Middle frontal gyrus (tissue), 1 donor: ENCODE measurements around the gene VASP.

Experiments used
- DNase-seq: peaks from one replicate; pipeline ENCODE4 v3.0.0-alpha.2; 2015; ENCODE audit warnings: low spot score; ENCODE audit errors: extremely low spot score

The VASP gene

DNA sequence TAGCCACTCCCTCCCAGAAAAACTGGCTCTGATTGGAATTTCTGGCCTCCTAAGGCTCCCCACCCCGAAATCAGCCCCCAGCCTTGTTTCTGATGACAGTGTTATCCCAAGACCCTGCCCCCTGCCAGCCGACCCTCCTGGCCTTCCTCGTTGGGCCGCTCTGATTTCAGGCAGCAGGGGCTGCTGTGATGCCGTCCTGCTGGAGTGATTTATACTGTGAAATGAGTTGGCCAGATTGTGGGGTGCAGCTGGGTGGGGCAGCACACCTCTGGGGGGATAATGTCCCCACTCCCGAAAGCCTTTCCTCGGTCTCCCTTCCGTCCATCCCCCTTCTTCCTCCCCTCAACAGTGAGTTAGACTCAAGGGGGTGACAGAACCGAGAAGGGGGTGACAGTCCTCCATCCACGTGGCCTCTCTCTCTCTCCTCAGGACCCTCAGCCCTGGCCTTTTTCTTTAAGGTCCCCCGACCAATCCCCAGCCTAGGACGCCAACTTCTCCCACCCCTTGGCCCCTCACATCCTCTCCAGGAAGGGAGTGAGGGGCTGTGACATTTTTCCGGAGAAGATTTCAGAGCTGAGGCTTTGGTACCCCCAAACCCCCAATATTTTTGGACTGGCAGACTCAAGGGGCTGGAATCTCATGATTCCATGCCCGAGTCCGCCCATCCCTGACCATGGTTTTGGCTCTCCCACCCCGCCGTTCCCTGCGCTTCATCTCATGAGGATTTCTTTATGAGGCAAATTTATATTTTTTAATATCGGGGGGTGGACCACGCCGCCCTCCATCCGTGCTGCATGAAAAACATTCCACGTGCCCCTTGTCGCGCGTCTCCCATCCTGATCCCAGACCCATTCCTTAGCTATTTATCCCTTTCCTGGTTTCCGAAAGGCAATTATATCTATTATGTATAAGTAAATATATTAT, 33.3 kb upstream of the VASP start:
- no peak for DNase-seq

DNA sequence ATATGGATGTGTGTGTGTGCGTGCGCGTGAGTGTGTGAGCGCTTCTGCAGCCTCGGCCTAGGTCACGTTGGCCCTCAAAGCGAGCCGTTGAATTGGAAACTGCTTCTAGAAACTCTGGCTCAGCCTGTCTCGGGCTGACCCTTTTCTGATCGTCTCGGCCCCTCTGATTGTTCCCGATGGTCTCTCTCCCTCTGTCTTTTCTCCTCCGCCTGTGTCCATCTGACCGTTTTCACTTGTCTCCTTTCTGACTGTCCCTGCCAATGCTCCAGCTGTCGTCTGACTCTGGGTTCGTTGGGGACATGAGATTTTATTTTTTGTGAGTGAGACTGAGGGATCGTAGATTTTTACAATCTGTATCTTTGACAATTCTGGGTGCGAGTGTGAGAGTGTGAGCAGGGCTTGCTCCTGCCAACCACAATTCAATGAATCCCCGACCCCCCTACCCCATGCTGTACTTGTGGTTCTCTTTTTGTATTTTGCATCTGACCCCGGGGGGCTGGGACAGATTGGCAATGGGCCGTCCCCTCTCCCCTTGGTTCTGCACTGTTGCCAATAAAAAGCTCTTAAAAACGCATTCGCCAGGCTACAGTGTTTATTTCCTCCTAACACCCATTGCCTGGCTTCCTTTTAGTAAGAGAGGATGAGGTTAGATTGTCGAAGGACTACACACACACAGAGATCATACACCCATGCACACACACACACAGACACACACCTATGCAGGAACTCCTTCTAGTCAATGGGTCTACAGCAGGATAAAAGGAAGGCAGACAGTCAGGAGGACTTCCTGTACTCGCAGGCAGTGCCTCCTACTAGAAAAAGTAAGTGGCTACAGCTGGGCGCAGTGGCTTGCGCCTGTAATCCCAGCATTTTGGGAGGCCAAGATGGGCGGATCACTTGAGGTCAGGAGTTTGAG, 32.4 kb upstream of the VASP start:
- no peak for DNase-seq

DNA sequence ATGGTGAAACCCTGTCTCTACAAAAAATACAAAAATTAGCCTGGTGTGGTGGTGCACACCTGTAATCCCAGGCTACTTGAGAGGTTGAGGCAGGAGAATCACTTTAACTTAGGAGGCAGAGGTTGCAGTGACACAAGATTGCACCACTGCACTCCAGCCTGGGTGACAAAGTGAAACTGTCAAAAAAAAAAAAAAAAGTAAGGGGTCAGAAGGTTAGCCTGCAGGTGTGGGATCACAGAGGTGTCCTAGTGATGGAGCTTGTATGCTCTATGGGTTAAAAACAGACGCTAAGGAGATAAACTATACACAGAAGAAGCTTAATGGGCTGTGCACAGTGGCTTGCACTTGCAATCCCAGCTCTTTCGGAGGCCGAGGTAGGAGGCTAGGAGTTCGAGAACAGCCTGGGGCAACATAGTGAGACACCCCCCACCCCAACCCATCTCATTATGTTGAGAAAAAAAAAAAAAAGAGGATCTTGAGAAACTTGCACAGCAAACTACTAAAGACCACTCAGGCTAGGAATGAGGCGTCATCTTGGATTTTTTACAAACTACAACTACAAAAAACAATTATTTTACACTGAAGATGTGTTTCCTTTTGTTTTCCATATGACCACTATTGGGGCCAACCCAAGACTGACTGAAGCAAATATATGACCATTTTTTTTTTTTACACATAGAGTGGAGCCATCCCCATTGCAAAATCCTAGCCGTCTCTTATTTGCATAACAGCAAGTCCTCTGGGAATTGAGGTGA, 31.6 kb upstream of the VASP start:
- no peak for DNase-seq

DNA sequence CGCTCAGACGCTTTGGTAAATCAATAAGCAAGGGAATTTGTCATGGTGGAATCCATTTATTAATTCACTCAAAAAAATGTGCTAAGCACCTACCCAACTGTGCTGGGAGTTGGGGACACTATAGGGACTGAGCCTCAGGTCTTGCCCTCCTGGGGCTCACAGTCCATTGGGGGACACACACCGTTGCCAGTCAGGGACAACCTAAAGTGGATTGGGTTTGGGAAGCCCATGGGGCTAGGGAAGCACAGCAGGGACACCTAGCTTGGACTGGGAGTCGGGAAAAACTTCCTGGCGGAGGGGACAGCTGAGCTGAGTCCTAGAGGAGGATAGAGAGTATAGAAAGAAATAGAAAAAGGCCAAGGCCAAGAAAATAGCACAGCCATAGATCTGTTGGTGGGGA, 31.0 kb upstream of the VASP start:
- DNase-seq = no peak

DNA sequence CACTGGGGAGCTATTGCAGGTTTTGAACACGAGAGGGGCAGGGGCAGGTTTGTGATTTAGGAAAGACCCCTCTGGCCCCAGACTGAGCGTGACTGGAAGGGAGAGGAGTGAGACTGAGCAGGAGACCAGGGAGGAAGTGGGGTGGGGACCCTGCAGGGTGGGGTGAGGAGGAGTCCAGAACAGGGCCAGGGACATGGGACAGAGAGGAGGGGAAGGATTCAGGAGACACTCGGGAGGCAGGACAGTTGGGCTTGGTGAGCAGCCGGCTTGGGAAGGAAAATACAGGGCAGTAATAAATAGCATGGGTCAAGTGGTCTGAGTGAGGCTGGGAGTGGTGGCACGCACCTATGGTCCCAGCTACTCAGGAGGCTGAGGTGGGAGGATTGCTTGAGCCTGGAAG, 30.1 kb upstream of the VASP start:
- DNase-seq = no peak

DNA sequence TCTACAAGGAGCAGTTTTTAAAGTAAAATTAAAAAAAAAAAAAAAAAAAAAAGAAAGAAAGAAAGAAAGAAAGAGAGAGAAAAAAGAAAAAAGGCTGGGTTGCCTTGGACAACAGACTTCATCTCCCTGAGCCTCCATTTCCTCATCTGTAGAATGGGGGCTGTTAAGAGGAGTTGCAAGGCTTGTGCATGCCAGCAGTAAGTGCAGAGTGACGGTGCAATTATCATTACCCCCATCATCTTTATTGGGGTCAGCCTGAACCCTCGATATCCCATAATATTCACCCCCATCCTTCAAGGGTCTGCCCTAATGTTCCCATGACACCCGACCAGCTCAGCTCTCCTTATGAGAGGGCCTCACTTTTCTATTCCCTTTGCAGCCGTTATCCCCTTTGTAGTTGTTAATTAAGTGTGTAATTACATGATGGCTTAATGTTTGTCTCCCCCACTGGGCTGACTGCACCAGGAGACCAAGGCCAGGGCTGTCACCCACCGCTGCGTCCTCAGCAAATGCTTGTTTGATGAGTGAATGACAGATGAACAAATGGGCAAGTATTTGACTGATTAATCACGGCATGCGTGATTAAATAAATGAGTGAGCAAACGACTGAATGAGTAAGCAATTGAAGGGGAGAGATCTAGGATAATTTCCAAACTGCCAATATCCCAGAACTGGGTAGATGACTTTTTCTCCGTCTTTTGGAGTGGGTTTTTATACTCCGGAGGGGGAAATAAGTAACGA, 29.4 kb upstream of the VASP start:
- DNase-seq = no peak

DNA sequence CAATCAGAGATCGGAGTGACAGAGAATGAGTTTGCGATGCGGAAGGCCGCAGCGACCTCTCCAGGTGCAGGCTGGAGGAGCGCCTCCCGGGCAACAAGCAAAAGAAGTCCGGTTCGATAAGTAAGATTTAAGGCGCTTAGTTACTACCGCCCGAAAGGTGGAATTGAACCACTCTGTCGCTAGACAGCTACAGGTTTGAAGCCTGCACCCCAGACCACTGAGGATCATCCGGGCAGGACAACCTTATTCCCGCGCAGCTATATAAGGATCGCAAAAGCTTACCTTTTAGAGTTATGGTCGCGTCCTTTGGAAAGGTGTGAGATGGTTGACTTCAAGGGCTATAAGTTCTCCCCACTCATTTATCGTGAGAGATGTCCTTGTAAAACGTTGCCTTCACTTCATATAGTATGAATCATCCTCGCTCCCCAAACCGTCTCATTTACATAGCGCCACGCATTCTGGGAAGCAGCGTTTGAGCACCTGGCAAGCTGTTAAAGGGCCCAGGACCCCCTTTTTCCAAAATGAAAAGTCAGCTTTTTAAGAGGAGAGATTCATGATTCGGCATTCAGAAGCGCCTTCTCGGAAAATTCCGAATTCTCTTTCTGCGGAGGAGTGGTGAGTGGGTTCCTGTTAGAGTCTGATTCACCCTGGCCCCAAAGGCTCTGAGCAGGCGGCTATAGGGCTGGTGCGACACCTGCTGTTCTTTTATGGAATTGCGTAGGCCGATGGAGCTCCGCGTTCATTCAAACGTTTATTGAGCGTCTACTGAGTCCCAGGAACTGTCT, 28.6 kb upstream of the VASP start:
- DNase-seq = peak; percentile 79

DNA sequence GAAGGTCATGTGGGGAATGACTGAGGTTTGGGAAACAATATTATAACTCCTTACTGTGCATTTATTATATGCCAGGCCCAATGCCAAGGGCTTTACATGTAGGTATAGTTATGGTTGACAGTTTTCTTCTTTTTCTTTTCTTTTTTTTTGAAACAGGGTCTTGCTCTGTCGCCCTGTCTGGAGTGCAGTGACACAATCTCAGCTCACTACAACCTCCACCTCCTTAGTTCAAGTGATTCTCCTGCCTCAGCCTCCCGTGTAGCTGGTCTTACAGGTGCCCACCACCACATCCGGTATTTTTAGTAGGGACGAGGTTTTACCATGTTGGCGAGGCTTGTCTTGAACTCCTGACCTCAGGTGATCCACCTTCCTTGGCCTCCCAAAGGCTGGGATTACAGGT, 24.2 kb upstream of the VASP start:
- DNase-seq = no peak

DNA sequence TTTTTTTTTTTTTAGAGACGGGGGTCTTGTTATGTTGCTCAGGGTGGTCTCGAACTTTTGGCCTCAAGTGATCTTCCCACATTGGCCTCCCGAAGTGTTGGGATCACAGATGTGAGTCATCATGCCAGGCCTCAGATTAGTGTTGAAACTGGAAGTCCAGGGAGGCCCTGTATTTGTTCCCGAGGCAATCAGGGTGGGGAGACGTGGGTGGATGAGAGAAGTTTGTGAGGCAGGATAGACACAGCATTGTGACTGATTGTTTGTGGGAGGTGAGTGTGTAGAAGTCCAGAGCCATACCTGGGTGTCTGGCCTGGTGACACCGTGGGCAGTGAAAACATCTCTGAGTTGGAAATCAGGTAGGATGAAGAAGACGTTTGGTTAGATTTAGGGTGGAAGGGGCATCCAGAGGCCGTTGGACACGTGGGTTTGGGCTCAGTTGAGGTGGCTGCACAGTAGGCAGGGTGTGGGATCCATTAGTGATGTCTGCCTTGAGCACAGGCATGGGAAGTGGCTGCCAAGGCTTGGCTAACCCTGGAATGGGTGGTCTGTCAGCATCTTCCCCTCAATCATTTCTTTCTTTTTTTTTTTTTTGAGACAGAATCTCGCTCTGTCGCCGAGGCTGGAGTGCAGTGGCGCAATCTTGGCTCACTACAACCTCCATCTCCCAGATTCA, 22.9 kb upstream of the VASP start:
- DNase-seq = no peak

DNA sequence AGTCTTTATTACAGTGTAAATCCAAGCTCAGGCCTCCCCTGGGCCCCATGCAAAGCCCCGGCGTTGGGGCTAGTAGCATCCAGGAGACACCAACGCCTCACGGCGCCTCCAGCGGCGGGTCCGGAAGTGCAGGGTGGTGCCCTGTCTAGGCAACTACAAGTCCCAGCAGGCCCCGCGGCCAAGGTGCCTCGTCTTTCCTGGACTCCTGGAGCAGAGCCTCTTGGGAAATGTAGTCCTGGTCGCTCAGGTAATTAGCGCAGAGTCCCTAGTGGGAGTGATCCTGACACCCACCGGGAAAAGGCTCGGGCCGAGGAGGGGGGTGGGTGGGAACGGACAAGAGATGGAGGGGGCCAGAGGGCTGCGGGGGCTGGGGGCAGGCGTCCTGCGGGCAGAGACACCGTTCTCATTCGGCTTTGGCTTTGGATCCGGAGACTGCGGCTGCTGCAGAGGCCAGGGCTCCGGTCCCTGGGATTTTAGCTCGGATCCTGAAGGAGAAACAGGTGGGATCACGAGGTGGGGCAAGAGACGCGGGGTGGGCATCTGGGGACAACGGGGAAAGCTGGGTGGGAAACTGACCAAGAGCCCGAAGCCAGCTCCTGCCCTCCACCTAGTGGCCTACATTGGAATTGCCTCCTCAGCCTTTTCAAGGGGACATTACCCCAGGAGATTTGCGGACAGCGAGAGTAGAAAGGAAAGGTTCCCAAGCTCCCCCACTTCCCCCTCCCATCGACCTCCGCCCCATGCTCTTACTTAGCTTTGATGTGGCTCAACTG, 21.8 kb upstream of the VASP start:
- DNase-seq = peak; percentile 95

DNA sequence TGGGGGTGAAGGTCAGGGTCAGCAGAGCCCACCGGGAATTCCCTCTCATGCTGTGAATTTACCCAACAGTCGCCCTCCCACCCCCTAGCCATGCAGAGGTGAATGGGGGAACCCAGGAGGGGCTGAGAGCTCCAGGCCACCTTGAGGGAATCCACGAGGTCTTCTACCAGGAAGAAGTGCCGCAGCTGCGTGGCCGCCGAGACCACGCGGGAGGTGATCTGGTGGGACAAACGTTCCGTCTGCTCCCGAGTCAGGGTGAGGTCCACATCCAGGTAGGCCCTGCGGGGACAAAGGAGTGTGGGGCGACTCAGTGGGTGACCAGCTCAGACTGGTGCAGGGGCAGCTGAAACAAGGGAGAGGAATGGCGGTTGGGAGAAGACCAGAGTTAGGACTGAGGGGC, 18.6 kb upstream of the VASP start:
- DNase-seq = no peak

DNA sequence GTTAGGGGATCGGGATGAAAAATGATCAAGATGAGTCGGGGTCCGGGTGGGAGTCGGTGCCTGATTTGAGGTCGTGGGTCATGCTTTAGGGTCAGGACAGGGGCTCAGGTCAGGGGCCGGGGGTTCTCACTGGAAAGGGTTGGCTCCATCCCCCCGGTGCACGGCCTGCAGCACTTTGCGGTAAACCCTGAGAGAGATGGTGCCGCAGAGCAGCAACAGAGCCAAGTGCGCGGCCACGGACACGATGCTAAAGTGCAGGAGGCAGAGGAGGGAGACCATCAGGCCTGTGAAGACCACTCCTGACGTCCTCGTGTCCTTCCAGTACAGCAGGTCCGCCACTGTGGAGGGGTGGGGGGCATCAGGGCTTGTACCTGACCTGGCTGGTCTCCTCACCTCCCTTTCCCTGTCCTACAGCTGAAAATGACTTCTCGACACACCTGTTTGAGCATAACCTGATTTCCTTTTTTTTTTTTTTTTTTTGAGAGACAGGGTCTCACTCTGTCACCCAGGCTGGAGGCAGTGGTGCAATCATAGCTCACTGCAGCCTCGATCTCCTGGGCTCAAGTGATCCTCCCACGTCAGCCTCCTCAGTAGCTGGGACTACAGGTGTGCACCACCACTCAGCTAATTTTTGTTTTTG, 17.9 kb upstream of the VASP start:
- no peak for DNase-seq

DNA sequence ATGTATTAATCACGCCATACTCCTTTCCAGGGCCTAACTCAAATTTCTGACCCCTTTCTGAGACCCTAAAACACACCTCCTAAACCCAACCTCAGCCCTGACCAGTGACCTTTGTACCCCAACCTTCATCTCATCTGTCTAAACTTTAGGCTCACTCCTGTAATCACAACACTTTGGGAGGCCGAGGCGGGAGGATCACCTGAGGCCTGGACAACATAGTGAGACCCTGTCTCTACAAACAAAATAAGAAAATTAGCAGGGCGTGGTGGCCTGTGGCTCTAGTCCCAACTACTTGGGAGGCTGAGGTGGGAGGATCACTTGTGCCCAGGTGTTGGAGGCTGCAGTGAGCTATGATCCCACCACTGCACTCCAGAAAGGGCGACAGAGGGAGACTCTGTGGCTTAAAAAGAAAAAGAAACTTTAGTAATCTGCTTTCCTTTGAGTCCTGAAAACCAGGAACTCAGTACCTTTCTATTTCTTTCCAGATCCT, 15.1 kb upstream of the VASP start:
- DNase-seq = no peak

DNA sequence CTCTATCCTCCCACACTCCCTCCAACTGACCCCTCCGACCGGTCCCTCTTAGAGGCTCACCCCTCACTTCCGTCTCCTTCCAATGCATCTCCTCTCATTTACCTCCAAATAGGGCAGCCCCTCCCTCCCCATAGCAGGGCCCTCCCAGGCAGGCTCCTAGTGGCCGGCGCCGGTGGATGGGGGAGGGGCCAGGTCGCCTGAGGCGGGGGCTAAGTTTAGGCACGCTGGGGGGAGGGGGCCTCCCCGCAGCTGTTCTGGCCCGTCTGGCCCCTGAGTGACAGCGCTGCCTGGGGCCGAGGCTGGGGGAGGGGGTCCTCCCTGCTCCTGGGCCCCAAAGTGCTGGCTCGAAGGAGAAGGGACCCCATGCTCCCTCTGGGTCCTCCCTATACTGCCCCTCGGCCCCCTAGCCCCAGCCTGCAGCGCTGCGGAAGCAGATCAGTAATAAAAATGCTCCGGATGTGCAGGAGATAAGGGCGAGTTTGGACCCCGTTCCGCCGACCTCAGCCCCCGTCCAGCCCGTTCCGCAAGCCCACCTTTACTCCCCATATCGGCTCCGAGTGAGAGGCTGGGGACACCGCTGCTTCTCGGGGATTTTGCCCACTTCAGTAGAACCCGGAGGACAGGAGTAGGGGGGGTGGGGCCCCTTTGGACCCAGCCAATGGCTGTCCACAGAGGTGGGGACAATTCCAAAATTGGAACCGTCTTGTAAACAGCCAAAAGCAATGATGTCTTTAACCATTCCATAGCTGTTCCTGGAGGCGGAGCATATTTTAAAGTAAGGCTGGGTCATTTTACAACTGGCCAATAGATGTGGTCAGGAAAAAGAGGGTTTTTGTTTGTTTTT, 14.4 kb upstream of the VASP start:
- DNase-seq = no peak

DNA sequence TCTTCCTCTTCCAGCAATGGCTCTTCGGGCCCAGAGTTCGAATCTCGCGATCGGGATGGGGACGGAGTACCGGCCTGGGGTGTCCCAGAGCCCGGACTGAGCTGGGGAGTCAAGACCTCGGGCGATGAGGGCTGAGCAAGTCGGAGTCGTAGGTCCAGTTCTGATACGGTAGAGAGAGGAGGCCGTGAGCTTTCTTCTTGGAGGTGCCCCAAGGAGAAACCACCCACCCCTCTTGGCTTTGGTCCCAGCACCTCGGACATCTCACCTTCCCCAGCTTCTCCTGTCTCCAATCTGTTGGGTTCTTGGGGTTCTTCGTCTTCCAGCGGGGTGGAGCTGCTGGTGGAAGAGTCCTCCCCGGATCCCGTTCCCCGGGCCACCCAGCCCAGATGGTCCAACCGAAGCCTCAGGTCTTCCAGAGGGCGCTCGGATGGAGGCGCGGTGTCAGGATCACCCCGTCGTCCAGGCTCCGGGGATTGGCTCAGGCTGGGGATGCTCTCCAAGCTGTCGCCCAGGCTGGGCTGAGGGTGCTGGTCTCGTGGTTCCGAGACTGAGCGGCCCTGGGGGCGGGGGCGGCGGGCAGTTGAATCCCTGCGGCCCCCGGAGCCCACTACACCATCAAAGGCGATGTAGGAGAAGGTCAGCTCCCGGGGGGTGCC, 12.9 kb upstream of the VASP start:
- no peak for DNase-seq

DNA sequence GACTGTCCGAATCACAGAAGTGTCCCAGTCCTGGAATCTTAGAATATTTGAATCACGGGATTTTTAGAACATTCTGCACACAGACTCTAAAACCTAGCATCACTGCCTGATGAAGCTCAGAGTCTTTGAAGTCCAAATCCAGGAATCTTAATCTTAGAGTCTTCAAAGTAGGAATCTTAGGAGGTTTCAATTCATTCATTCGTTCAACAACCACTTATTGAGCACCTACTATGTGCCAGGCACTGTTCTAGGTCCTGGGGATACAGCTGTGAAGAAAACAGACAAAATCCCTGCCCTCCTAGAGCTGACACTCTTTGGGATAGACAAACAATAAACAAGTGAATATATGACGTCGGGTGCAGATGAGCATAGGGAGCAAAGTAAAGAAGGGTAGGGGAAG, 12.1 kb upstream of the VASP start:
- DNase-seq = no peak
